Right lung (tissue), 5 donors: ENCODE results near the gene C4BPB. TPM values are rescaled to one million over a fixed set of nuclear protein-coding genes. Genes with fewer than 3 reads are reported as not detected.

Experiments used
- DNase-seq, 2 donors: peaks; one replicate each; pipeline ENCODE4 v3.0.0-alpha.2; 2013
- polyA plus RNA-seq, 5 donors: library from polyadenylated mRNA; unstranded; fragments of 120-200 nt; gene quantifications; one replicate each; pipeline versions ENCODE4 v1.2.1 to v1.2.3, GENCODE V29; 2013; ENCODE audit warnings: inconsistent platforms in 1 of 5, low replicate concordance in 1 of 5; ENCODE audit not compliant: insufficient read length in 5 of 5, insufficient read depth in 1 of 5

The C4BPB gene
- polyA plus RNA-seq, 5 donors, result 0.46 to 0.86 (median 0.64) TPM

DNA sequence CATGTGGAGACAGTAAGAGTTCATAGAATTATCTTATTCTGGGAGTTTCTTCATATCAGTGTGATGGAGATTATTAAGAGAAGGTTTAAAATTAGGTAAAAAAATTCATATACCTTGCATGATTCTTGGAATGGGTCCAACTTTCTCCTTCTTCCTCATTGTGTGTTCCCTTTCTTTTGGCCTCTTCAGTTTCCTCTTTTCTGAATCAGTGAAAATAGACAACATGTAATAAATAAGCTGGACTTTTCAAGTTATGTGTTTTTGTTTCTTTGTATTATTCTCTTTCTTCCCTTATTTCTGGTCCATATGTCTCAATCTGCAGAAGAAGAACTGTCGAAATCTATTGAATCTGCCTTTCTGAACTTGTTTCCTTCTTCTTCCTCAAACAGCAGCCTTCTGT, 45.9 kb downstream of the C4BPB start:
- no peak for DNase-seq

DNA sequence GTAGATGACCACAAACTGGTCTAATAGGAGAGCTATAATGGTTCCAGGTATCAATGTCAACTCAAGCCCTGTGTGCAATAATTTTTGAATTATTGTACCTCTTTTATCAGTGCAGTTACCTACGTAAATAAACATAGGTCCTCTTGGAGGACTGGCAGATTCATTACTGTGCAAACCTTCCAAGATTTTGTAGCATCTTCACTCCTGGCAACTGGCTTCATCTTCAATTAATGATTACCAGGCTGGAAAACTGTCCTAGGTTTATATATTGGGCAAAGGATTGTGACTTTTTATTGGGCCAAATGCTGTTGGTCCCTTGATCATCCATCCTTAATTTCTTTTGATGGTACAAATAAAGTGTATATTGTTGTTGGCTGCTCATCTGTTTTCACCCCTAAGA, 51.0 kb downstream of the C4BPB start:
- DNase-seq, result no peak

DNA sequence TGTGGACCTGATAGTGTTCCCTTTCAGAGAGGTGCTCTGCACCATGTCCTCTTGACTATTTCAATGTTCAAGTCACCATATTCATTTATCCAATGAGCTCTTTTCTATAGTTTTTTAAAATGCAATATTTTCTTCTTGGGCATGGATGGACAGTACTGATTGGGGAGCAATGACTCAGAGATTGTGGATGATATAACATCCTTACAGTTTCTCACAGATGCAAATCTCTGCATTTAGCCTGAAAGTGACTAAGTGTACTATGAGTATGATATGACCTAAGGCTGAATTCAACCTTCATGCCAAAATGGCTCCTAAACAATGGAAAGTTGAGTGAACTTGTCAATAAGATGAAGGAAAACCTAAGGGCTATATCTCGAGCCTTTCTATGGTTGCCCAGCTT, 51.9 kb downstream of the C4BPB start:
- DNase-seq, result no peak

DNA sequence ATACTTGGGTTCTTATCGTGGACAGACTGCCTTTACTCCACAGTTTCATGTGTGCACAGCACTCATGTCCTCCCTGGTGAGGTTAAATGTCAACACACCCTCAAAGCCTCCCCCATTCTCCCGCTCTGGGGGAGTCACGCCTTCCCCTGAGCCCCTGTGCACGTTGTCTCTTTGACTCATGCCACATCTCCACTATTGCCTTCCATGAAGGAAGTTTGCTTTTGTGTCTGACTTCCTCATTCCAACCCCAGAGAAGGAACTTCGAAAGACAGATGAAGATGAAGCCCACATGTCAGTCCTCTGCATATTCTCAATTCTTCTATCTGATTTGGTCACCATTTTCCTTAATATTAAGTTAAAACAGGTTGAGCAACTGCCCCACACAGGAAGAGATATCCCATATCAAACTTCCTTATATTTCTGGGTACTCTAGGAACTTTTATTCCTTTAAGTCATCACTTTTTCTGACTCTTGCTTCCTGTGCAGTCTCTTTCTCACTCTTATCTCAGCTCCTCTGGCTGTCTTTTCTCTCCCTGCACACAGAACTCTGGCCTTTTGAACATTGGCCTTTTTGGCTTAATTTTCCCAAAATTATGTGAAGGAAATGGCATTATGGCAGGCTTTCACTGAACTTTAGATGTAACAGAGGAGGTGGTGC, 56.9 kb downstream of the C4BPB start:
- DNase-seq, result no peak

Other genes starting within 250 kb of the C4BPB start
- not detected for gene IL20, start 223.2 kb upstream of the C4BPB start, polyA plus RNA-seq
- under 1 TPM; 0.22 to 0.64 (median 0.29) TPM for gene IL24, start 191.4 kb upstream of the C4BPB start, polyA plus RNA-seq
- gene FCMR, start 166.9 kb upstream of the C4BPB start, polyA plus RNA-seq, result 1 to 10 TPM; 2.3 to 4.2 (median 2.5) TPM
- gene PIGR, start 142.4 kb upstream of the C4BPB start, polyA plus RNA-seq, result under 1 TPM; 0.09 to 0.26 (median 0.13) TPM
- gene FCAMR, start 118.4 kb upstream of the C4BPB start, polyA plus RNA-seq, result under 1 TPM in 3 of 5 donors, not detected in 2; 0.09 to 0.10 (median 0.09) TPM
- gene C1orf116, start 56.1 kb upstream of the C4BPB start, polyA plus RNA-seq, result 10 to 100 TPM; 29.2 to 62.5 (median 36.6) TPM
- 10 to 100 TPM in 4 of 5 donors, 1 to 10 TPM in 1; 9.6 to 17.9 (median 14.0) TPM for gene YOD1, start 37.7 kb upstream of the C4BPB start, polyA plus RNA-seq
- gene PFKFB2, start 35.6 kb upstream of the C4BPB start, polyA plus RNA-seq, result 10 to 100 TPM; 12.6 to 18.4 (median 14.6) TPM
- 1 to 10 TPM in 1 of 5 donors, under 1 TPM in 4; 0.24 to 6.1 (median 0.42) TPM for gene C4BPA, start 15.4 kb downstream of the C4BPB start, polyA plus RNA-seq
- gene CD55, start 232.8 kb downstream of the C4BPB start, polyA plus RNA-seq, result 10 to 100 TPM; 49.4 to 96.5 (median 63.6) TPM